Upper lobe of left lung (tissue), 6 donors: ENCODE data around the gene MX1. TPM values are rescaled to one million over a fixed set of nuclear protein-coding genes. Genes with fewer than 3 reads are reported as not detected.
"Not testable (repeated sequence)": the region's sequence is repeated elsewhere in the genome, so short reads cannot be mapped to it uniquely, and the experiment has no call there.

Experiments
- ATAC-seq, 2 donors: fragments of 200-7000 bp; cut with Tn5 transposase; one replicate each; pipeline ENCODE4 v1.9.1; 2022; ENCODE audit warnings: mild to moderate bottlenecking in 2 of 2, moderate library complexity in 2 of 2; ENCODE audit not compliant: low FRiP score in 2 of 2
- DNase-seq, 2 donors: peaks; one replicate each; pipeline ENCODE4 v3.0.0-alpha.2; 2019 to 2020
- H3K27ac ChIP-seq, 4 donors: fragments of 200-600 bp; sonication (generic); one replicate each; pipeline ENCODE4 v1.5.1; 2016 to 2019
- H3K27me3 ChIP-seq, 4 donors: fragments of 200-600 bp; sonication (generic); one replicate each; pipeline ENCODE4 v1.5.1; 2017 to 2019
- H3K36me3 ChIP-seq, 4 donors: fragments of 200-600 bp; sonication (generic); one replicate each; pipeline ENCODE4 v1.5.1; 2016 to 2019
- H3K4me1 ChIP-seq, 4 donors: fragments of 200-600 bp; sonication (generic); one replicate each; pipeline ENCODE4 v1.5.1; 2018 to 2019
- H3K4me3 ChIP-seq, 4 donors: fragments of 200-600 bp; sonication (generic); one replicate each; pipeline ENCODE4 v1.5.1; 2017 to 2019; ENCODE audit warnings: mild to moderate bottlenecking in 2 of 4, moderate library complexity in 1 of 4
- H3K9me3 ChIP-seq, 4 donors: fragments of 200-600 bp; sonication (generic); one replicate each; pipeline ENCODE4 v1.5.1; 2018 to 2019
- EP300 ChIP-seq, 4 donors: sonication (generic); formaldehyde crosslinking; IDR thresholded peaks; one replicate each; pipeline ENCODE4 v1.5.1; 2017; ENCODE audit warnings: antibody characterized with exemption in 4 of 4, control low read depth in 2 of 4
- POLR2A ChIP-seq, 4 donors: fragments of 450-650 bp; IDR thresholded peaks; one replicate each; pipeline ENCODE4 v1.5.1; 2016 to 2017; ENCODE audit warnings: antibody characterized with exemption in 4 of 4, mild to moderate bottlenecking in 2 of 4
- POLR2AphosphoS5 ChIP-seq, 2 donors: sonication (generic); formaldehyde crosslinking; IDR thresholded peaks; one replicate each; pipeline ENCODE4 v1.5.1; 2017; ENCODE audit warnings: antibody characterized with exemption in 2 of 2
- WGBS, 2 donors: methylation state at CpG; one replicate each; pipeline ENCODE4 v1.1.5; 2017 to 2018; 5-methylcytosine and 5-hydroxymethylcytosine counted together
- total RNA-seq, 6 donors: library from RNA; depleted of rRNA in 4 of 6; stranded (reverse); fragments of >200 nt in 4 of 6; gene quantifications; one replicate each; pipeline versions ENCODE4 v1.1.0 to v1.2.1, GENCODE V29; 2016 to 2021
- TF ChIP-seq, protein P1 (sequence below), 6 experiments: fragments of 450-650 bp in 4 of 6; fragments of 200-600 bp in 2 of 6; sonication (generic) in 2 of 6; IDR thresholded peaks; one replicate each; pipeline ENCODE4 v1.5.1; 2016 to 2019; ENCODE audit warnings: antibody characterized with exemption in 6 of 6
- donor health status: DM: no; HTN: no; CAD: no; lungs with moderate emphysema.
- donor health status: DM: no; HTN: yes; CAD: no; lungs with severe emphysema.

Gene MX1
- total RNA-seq, 6 donors from 2014 or later: 38.3 to 159 (median 89.0) TPM

- H3K36me3 ChIP-seq: no peaks in the 10 kb centered on the region
- DNase-seq (peak; percentile 84 to 95), ATAC-seq (peak; percentile 90 to 95)
- H3K9me3 ChIP-seq: no peaks in the 10 kb centered on the region
- no peaks in the 10 kb centered on the region for H3K27me3 ChIP-seq
- TF ChIP-seq, protein P1, sequence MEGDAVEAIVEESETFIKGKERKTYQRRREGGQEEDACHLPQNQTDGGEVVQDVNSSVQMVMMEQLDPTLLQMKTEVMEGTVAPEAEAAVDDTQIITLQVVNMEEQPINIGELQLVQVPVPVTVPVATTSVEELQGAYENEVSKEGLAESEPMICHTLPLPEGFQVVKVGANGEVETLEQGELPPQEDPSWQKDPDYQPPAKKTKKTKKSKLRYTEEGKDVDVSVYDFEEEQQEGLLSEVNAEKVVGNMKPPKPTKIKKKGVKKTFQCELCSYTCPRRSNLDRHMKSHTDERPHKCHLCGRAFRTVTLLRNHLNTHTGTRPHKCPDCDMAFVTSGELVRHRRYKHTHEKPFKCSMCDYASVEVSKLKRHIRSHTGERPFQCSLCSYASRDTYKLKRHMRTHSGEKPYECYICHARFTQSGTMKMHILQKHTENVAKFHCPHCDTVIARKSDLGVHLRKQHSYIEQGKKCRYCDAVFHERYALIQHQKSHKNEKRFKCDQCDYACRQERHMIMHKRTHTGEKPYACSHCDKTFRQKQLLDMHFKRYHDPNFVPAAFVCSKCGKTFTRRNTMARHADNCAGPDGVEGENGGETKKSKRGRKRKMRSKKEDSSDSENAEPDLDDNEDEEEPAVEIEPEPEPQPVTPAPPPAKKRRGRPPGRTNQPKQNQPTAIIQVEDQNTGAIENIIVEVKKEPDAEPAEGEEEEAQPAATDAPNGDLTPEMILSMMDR (IDR thresholded peaks at IDR 0.05): no peak
- TF ChIP-seq POLR2A (IDR thresholded peaks at IDR 0.05) (peak in 2 of 4 donors; percentile 32 to 53), EP300 (IDR thresholded peaks at IDR 0.05) (no peak), POLR2AphosphoS5 (IDR thresholded peaks at IDR 0.05) (peak; percentile 35 to 46)
- H3K4me3 ChIP-seq: peak overlapping the region; percentile 58 to 81 (median 64)
- peaks cover 10 to 47% (median 12%) of the 10 kb centered on the region in 4 donors for H3K4me1 ChIP-seq
- WGBS, 2 donors: 5 to 7% methylated on average over 37 to 41 of the region's 54 CpGs
- H3K27ac ChIP-seq: peak overlapping the region; percentile 86 to 97 (median 96)
These were observed 5.8 kb upstream of the MX1 start for GRCh38 chr21:41419921-41420862.

- H3K4me3 ChIP-seq: peak overlapping the region in 3 of 4 donors; percentile 58 to 66 (median 61)
- not testable (repeated sequence) for H3K27me3 ChIP-seq, H3K36me3 ChIP-seq, ATAC-seq, DNase-seq, H3K9me3 ChIP-seq
- 21 to 41% methylated on average over 7 to 8 of the region's 8 CpGs for WGBS, 2 donors
- H3K4me1 ChIP-seq: peaks cover 11 to 55% (median 18%) of the 10 kb centered on the region in 4 donors
- H3K27ac ChIP-seq: peak overlapping the region; percentile 86 to 97 (median 96)
These were observed 5.0 kb upstream of the MX1 start for GRCh38 chr21:41420998-41421397.

DNA sequence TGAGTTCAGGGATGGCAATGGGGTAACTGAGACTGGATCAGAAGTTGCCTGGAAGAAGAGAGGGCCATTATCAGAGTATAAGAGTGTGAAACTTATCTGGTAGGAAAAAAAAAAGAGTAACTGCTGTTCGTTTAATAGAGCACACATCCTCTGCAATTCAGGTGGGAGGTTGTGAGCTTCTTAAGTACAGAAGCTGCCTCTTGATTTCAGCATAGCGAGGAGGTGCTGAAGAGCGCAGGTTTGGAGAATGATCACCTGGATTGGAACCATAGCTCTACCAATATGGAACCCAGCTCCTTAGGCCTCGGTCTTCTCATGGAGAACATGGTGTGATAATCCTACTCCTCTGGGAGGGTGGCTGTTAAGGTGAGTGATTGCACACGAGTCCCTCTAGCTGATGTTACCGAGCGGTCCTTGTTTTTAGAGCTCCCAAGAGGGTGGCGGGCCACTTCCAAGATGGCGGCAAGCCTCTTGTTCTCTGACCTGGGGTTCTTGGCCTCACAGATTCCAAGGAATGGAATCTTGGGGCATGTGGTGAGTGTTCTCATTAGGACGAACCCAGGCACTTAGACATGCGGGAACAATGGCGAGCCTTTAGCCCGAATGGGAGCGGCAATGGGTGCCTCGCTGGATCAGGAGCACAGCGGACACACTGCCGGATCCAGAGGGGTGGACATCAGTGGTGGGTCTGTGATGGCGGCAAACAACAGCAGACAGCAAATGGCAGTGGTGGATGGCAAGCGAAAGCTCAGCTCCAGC lies 3.3 kb upstream of the MX1 start:
- TF ChIP-seq, protein P1 (IDR thresholded peaks at IDR 0.05): no peak
- TF ChIP-seq EP300 (IDR thresholded peaks at IDR 0.05) (no peak), POLR2A (IDR thresholded peaks at IDR 0.05) (no peak), POLR2AphosphoS5 (IDR thresholded peaks at IDR 0.05) (no peak)
- Histone ChIP-seq H3K36me3 (no peaks in the 10 kb centered on the region), H3K4me3 (no peak overlapping the region), H3K27me3 (no peaks in the 10 kb centered on the region), H3K27ac (peak overlapping the region in 3 of 4 donors; percentile 22 to 96 (median 26)), H3K4me1 (peaks cover 16 to 63% (median 26%) of the 10 kb centered on the region in 4 donors), H3K9me3 (no peaks in the 10 kb centered on the region)
- DNase-seq (no peak), ATAC-seq (no peak)
- WGBS, 2 donors: 94% methylated on average over 19 of the region's 19 CpGs

DNA sequence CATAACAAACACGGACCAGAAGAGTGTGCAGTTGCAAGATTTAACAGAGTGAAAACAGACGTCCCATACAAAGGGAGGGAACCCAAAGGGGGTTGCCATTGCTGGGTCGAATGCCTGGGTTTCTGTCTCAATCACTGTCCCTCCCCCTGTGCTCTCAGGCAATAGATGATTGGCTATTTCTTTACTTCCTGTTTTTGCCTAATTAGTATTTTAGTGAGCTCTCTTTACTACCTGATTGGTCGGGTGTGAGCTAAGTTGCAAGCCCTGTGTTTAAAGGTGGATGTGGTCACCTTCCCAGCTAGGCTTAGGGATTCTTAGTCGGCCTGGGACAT lies 2.8 kb upstream of the MX1 start:
- ATAC-seq, H3K27me3 ChIP-seq, DNase-seq, H3K9me3 ChIP-seq, H3K4me3 ChIP-seq, H3K36me3 ChIP-seq: not testable (repeated sequence)
- Histone ChIP-seq H3K4me1 (peaks cover 16 to 63% (median 26%) of the 10 kb centered on the region in 4 donors), H3K27ac (peak overlapping the region in 1 of 4 donors; percentile 44)
- WGBS, 2 donors: 73 to 83% methylated on average over 5 of the region's 5 CpGs

- Histone ChIP-seq H3K4me1 (peaks cover 12 to 45% (median 20%) of the 10 kb centered on the region in 4 donors), H3K27me3 (no peaks in the 10 kb centered on the region), H3K4me3 (peak overlapping the region; percentile 69 to 82 (median 78)), H3K9me3 (no peaks in the 10 kb centered on the region), H3K27ac (peak overlapping the region; percentile 77 to 90 (median 84)), H3K36me3 (peaks cover 0 to 14% (median 1%) of the 10 kb centered on the region in 4 donors)
- ATAC-seq (no peak), DNase-seq (no peak)
- no peak for TF ChIP-seq EP300 (IDR thresholded peaks at IDR 0.05)
- WGBS, 2 donors: 50 to 53% methylated on average over 6 to 7 of the region's 7 CpGs
These were observed 468 bp upstream of the MX1 start for GRCh38 chr21:41425588-41425953.
